CD4-positive, alpha-beta T cell treated with Interleukin-17A for 1 hour (primary cell): Measurements from ENCODE around the gene PTPRM.
A peak's percentile ranks its signal among the peaks of the same experiment; 100 is the strongest.

ENCODE experiments used
- DNase-seq: peaks from one replicate; pipeline ENCODE4 v3.0.0-alpha.2; 2020

Gene PTPRM

GRCh38 chr18:7902399-7902839 lies 335.3 kb downstream of the PTPRM start:
- no peak for DNase-seq

GRCh38 chr18:7904529-7904928 lies 337.4 kb downstream of the PTPRM start:
- no peak for DNase-seq

GRCh38 chr18:7908681-7909299 lies 341.7 kb downstream of the PTPRM start:
- DNase-seq = no peak

GRCh38 chr18:7914834-7915670 lies 347.9 kb downstream of the PTPRM start:
- no peak for DNase-seq

GRCh38 chr18:7918701-7919100 lies 351.6 kb downstream of the PTPRM start:
- no peak for DNase-seq

GRCh38 chr18:7919565-7919964 lies 352.4 kb downstream of the PTPRM start:
- no peak for DNase-seq

- DNase-seq = no peak
Measured at GRCh38 chr18:7921938-7922587, 354.9 kb downstream of the PTPRM start.

- DNase-seq = no peak
Measured at GRCh38 chr18:7923105-7923504, 356.0 kb downstream of the PTPRM start.

- DNase-seq = no peak
Measured at GRCh38 chr18:7924616-7925015, 357.5 kb downstream of the PTPRM start.

- DNase-seq = no peak
Measured at GRCh38 chr18:7926526-7926925, 359.4 kb downstream of the PTPRM start.

- DNase-seq = no peak
Measured at GRCh38 chr18:7927119-7927518, 360.0 kb downstream of the PTPRM start.

GRCh38 chr18:7931763-7932162 lies 364.6 kb downstream of the PTPRM start:
- DNase-seq = no peak

- DNase-seq = no peak
Measured at GRCh38 chr18:7937268-7937667, 370.2 kb downstream of the PTPRM start.

- DNase-seq = no peak
Measured at GRCh38 chr18:7939521-7939920, 372.4 kb downstream of the PTPRM start.

GRCh38 chr18:7940379-7940778 lies 373.3 kb downstream of the PTPRM start:
- DNase-seq = no peak

- DNase-seq = no peak
Measured at GRCh38 chr18:7940971-7941370, 373.9 kb downstream of the PTPRM start.

GRCh38 chr18:7941533-7941932 lies 374.4 kb downstream of the PTPRM start:
- DNase-seq = no peak

GRCh38 chr18:7945882-7946281 lies 378.8 kb downstream of the PTPRM start:
- no peak for DNase-seq

- DNase-seq = peak; percentile 55
Measured at GRCh38 chr18:7946734-7947377, 379.7 kb downstream of the PTPRM start.

- peak; percentile 36 for DNase-seq
Measured at GRCh38 chr18:7950380-7951136, 383.4 kb downstream of the PTPRM start.

GRCh38 chr18:7953095-7953958 lies 386.2 kb downstream of the PTPRM start:
- no peak for DNase-seq

- DNase-seq = no peak
Measured at GRCh38 chr18:7954238-7954637, 387.1 kb downstream of the PTPRM start.
